HG03575 (cell line): ENCODE measurements around the gene TNIP2.
A peak's percentile ranks its signal among the peaks of the same experiment; 100 is the strongest.
"Not testable (repeated sequence)": the region's sequence is repeated elsewhere in the genome, so short reads cannot be mapped to it uniquely, and the experiment has no call there.

ENCODE experiments used
- ATAC-seq: cut with Tn5 transposase; IDR thresholded peaks from one replicate; pipeline ENCODE4 v1.9.1; 2021; ENCODE audit not compliant: unreplicated experiment, insufficient number of reproducible peaks, low FRiP score; ENCODE audit errors: extremely low read depth

The TNIP2 gene

DNA sequence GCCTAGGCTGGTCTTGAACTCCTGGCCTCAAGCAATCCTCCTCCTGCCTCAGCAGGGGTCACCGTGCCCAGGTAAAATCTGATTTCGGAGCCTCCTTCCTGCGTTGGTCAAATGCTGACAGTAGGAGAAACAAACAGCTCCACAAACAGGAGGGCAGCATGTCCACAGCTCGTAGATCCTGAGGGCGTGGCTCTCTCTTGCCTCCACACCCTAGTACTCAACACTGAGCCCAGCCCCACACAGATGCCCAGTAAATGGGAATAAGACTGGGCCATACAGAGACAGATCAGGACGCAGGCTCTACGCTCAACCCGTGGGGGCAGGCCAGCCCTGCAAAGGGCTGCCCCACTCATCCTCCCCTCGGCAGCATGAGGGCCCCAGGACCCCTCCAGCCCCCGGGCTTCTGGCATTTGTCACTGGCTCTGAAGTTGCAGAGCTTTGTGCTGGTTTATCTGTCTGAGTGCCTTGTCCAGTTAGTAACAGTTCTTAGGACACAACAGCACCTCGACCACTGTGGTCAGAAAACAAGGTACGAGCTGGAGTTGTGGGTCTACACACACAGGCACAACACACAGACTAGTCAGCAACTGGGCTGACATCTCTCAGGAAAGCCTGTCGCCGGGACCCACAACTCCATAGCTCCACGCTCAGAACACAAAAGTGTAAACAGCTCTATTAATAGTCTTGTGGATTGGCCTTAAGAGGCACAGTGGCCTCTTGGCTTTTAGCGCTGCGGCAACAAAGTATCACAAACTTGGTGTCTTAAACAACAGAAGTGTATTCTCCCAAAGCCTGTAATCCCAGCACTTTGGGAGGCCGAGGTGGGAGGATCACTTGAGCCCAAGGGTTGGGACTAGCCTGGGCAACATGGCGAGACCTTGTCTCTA, 5.2 kb downstream of the TNIP2 start:
- no peak for ATAC-seq

DNA sequence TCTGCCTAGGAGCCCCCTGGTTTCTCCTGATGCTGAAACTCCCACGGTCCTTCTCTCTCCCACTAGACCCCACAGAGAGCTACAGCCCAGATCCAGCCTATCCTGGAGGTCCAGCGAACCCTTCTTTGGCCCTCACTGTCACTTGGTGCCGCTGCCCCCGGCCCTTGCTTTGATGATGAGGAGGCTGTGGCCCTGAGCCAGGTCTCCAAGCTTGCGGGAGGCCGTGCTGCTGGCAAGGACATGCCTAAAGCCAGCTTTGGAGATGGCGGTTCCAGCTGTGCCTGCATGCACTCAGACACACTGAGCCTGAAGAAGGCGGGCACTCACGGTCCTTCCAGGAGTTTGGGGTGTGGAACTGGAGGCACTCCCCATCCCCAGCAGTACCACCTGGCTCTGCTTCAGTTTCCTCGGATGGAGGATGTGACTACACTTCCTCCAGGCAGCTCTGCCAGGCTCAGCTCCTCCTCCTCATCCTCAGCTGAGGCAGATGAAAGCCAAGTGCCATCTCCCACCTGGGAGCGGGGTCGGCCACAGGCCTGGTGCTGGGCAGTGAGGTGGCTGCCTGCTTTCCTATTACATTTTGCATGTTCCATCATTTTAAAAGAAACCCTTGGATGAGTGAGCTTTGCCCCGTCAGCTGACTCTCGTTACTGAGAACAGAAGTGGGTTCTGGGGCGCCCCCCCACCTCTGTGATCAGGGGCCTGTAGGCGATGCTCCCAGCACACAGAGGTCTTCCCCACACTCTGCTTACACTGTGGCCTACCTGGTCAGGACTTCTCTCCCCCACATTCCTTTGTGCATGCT, 9.0 kb downstream of the TNIP2 start:
- no peak for ATAC-seq

DNA sequence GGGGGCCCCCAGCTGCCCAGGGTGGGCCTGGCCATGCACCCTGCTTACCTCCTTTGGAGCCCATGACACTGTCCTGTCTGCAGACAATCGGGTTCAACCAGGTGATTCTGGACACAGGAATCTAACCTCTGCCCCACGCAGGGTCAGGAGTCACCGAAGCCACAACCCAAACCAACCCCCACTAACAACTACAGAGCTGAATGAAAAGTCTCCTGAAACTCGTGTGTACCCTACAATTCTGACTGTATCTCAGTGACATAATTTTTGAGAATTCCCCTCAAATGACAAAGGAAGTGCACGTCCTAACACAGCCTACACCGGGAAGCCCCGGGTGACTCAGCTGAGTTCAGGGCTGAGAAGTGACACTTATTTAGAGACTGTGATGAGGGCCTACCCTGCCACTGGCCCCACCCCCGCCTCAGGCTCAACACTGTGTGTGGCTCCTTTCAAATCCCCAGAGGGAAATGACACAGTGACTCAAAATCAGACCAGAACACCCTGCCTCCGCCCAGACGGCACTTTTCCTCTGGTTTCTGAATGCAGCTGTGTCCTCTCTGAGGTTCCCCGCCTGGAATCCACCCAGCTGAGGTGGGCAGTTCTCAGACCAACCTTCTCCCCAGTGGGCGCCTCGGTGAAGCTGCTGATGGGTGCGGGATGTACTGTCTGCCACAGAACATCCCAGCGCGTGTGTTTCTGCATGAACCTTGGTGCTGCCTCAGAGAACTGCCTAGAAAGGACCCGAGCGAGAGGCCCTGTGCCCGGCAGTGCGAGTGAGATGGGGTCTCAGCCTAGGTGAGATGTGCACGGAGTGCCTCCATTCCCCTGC, 9.9 kb downstream of the TNIP2 start:
- ATAC-seq = peak; percentile 86

DNA sequence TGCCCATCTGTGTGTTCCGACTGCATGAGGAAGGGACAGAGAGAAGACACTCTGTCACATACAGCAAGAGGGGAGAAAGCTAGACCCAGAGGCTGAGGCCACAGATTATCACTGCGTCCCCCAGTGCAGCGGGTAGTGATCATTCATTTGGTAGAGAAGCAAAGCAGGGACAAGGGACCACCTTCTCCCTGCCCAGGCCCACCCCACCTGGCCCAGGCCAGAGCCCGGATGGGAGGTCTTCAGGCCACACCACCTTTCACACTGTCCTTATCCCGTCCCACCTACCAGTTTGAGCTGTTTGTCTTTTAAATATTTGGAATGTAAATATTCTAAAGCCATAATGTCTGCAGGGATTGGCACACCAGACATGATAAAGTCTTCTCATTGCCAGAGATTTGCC, 10.6 kb downstream of the TNIP2 start:
- no peak for ATAC-seq

DNA sequence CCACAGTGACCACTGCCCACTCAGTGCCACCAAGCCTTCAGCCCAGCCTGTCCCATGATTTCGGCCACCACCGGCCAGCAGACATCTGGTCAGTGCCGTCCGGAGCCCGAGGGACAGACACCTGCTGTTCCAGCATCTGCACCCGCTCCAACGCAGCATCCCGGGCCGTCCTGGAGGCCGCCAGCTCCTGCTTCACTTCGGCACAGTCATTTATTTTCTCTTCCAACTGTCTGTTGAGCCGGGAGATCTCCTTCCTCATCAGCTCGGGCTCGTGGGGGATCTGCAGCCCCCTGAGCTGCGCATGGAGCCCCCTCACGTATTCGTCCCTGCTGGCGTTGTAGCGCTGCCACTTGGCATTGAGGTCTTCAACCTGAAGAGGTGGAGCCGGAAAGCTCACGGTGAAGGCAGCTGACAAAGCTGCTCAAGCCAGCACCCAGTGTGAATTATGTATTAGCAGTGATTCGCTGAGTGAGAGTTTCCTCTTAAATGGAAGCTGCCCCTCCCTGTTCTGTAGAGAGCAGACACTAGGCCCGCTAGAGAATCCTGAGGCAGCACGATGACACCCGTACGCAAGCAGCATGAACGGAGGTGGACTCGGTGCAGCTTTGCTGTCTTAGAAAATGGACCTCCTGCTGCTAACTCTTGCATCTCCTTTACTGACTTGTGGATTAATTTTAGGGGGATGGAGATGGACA, 11.4 kb downstream of the TNIP2 start:
- no peak for ATAC-seq

DNA sequence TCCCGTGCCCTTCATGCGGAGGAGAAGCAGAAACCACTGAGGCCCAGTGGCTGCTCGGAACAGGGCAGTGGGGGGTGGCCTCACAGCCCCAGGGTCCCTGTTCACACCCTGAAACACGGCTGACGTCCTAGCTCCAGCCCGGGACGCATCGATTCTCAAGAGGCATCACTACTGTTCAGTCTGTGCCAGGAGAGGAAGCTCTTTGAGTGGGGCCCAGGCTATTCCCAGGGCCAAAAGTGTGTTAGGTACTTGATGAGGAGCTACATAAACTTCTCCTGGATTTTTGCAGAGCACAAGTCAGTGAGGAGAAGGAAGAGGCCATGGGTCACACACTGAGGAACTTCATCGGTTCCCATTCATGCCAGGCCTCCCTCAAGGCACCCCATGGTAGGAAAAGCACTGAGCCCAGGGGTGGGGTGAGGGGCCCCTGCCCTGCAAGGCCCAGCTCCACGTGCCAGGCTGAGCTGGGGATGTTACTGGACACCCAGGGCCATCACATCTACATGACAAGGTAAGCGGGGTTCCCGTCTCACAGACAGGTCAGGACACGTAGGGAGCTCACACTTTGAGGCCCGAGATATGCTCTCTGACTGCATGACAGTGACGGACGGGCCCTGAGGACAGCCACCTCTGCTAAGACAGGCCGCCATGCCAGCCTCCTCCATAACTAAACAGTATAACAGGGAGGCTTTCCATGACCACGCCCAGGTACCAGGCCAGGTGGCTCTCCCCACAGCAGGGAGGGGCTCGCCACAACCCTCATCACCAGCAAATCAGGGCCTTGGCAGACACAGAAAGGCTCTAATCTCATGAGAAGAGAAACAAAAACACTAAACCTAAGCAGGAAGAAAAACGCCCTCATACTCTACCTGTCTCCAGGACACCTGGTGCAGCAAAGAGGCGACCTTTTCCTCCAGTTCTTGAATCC, 12.4 kb downstream of the TNIP2 start:
- no peak for ATAC-seq

DNA sequence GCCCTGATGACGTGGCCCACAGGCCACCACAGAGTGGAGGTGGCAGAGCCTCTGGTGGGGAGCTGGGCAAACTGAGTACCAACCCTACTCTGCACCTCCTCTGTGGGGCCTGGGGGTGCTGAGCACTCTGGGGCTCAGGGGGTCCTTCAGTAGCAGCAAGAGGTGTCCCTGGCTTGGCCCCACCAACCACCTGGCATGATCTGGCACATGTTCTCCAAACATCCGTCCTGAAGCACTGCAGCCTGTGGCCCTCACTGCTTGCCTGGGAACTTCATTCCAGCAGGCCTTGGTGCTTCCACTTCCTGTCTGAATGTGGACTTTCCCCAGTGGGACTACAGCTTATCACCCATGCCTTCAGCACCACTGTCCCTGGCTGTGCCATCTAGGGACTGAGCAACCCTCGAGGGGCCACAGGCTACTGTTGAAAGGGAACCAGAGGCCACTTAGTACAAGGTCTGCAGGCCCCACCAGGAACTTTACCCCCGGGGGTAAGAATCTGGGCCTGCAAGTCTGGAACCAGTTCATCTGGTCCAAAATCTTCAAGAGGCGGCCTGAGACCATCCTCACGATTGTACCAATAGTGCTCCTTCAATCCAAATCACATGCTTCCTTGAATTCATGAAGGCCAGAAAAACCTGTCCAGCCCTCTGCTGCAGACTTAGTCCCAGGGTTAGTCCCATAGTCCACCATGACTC, 13.2 kb downstream of the TNIP2 start:
- no peak for ATAC-seq

DNA sequence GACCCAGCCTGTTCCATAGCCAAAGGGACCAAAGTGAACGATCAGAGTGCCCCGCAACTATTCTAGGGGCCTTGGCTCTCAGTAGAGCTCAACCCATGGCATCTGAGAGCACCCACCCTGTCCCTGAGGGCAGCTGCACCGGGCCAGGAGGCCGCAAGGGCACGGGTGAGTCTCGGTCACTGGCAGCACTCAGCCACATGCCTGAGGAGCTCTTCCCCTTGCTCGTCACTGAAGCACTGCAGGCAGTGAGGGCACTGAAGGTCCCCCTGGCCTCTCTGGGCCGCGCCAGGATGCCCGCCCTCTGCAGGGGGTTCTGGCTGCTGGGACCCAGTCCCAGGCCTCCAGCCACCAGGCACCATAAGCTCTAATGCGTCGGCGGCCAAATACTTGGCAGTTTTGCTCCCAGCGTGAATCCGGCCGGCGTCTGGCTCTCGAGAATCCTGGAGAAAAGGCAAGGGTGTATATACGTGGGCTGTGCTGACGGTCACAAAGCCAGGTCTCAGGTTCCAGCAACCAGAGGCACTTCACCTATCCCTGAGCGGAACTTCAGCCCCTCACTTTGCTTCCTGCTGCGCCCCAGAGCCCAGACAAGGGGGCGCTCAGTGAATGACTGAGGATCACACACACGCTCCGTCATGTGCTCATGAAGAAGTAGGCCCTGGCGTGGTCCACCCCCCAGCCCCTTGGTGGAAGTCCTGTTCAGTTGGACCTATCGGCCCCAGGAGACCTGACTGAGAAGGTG, 13.9 kb downstream of the TNIP2 start:
- no peak for ATAC-seq

DNA sequence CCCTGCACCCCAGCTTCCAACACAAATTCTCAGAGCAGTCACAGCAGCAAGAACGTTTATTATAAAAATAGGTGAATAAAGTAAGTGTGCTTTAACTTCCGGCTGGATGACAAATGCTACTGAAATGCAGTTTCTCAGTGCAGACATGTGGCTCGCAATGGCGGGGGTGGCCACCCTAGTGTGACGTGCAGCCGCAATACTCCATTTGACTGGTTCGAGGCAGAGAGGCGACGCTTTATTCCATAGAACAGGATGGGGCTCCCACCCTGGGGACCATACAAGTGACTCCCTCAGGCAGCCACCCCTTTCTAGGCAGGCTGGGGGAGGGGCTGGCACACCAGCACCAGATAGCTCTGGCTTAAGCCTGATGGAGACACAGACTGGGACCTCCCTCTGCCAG, 14.5 kb downstream of the TNIP2 start:
- no peak for ATAC-seq

DNA sequence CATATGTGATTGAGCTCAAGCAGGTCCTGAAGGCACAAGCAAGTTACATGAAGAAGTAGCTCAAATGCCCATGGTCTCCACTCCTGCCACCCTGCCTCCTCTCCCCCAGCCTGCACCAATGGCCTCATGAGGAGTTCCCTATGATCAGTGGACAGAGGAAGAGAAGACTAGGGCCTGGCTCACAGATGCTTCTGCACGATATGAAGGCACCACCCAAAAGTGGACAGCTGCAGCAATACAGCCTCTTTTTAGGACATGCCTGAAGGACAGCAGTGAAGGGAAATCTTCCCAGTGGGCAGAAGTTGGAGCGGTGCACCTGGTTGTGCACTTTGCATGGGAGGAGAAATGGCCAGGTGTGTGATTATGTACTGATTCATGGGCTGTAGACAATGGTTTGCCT, 17.8 kb downstream of the TNIP2 start:
- not testable (repeated sequence) for ATAC-seq

DNA sequence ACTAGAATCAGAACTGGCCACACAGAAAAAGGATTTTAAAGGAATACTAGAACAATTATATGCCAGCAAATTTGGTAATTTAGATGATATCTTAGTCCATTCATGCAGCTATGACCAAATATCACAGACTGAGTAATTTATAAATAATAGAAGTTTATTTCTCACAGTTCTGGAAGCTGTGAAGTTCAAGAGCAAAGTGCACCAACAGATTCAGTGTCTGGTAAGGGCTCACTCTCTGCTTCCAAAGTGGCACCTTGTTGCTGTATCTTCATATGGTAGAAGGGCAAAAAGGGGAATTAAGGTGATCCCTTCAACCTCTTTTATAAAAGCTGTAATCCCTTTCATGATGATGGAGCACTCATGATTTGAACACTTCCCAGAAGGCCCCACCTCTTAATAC, 20.3 kb downstream of the TNIP2 start:
- ATAC-seq = no peak

DNA sequence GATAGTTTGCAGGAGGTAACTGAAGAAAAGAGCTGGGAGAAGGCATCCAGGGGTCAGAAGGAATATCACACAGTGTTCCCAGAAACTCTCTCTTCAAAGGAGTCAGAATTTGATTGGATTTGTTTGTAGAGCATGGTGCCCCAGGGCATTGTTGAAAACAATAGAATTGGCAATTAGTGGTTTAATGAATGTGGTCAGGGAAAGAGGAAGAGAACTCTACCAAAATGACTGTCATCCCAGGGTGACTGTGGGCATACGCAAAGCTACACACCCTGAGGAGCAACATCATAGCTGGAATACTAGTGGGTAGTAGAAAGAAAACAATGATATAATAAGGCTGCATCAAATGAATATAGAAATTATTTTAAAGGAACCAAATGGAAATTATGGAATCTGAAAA, 21.5 kb downstream of the TNIP2 start:
- ATAC-seq = no peak

DNA sequence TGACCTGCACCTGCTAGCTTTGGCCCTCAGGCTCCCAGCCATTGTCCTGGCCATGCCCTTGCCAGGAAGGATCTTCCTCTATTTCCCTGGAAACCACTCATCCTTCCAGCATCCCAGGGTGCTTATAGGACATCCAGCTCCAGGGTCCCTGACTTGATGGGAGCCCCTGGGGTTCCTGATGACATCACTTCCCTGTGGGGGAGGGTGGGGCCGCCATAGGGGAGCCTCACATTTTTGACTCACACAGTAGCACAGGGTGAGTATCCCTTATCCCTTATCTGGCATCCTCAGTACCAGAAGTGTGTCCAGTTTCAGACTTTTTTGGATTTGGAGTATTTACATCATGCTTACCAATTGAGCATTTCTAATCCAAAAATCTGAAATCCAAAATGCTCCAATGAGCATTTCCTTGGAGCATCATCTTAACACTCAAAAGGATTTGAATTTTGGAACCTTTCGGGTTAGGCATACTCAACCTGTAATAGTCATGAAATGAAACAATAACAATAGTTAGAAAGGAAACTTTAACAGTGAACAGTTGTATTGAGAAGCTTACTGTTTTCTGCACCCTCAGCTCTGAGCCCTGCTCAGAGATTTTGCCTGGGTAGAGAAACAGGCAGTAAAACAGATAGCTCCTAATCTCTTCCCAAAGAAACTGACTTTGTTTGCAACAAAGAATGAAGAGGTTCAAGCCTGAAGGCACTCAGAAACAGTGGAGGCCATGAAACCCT, 22.1 kb downstream of the TNIP2 start:
- no peak for ATAC-seq

DNA sequence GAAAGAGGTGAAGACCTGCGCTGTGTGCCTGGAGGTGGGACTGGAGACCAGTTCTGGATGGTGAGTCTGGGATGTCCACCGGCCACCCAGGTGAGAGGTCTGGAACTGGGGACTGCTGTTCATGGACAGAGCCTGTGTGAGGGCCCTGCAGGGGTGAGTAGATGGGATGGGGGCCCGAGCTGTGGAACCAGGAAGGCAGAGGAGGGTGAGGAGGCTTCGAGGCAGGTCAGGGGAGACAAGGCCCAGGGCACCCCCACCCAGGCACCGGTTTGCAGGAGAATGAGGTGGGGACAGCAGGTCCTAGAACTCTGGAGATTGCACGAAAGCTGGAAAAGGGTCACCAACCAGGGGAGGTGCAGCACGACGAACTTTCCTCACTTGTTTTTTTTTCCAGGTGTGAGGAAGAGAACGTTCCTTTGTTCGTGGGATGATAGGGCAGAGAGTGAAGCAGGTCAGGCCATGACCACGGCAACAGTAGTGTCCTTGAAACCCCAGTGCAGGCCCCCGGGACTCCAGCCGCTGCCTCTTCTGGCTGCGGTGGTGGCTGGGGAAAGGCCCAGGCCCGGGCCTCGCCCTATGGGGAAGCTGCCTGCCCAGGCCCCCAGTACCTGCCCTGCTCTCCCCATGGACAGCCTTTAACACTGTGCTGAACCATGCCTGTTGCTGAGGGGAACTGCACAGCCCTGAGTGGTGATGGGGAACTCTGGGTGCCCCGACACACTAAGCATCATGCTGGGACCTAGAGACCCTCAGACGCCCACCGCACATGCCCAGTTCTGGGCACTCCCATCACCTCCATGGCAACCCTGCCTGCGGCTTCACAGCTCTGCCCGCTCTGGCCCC, 22.9 kb downstream of the TNIP2 start:
- ATAC-seq = no peak

DNA sequence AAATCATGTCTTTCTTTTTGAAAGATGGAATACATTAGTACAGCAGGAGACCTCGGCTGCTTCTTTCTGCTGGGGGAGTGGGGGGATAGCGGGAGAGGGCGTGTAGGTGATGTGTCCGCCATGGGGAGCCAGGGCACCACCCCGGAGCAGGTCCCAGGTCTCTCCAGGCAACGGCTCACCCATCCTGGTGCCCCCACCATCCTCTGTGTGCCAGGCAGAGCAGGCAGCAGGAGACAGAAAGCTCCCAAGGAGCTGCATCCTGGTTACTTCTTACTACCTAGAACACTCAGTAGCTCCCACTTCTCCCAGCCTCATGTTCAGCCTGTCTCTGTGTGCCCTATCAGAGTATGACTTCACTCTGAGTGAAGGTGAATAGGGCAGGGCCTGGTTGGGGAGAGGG, 23.6 kb downstream of the TNIP2 start:
- ATAC-seq = no peak
